NCI-H146 (cell line): ENCODE measurements around the gene TNK2.
"Not testable (repeated sequence)": the region's sequence is repeated elsewhere in the genome, so short reads cannot be mapped to it uniquely, and the experiment has no call there.

Experiments used
- DNase-seq: peaks from one replicate; lab custom pipeline; 2025; lab: John Stamatoyannopoulos, UW

Gene TNK2

GRCh38 chr3:195821403-195822130 lies 86.8 kb downstream of the TNK2 start:
- DNase-seq, result no peak

DNA sequence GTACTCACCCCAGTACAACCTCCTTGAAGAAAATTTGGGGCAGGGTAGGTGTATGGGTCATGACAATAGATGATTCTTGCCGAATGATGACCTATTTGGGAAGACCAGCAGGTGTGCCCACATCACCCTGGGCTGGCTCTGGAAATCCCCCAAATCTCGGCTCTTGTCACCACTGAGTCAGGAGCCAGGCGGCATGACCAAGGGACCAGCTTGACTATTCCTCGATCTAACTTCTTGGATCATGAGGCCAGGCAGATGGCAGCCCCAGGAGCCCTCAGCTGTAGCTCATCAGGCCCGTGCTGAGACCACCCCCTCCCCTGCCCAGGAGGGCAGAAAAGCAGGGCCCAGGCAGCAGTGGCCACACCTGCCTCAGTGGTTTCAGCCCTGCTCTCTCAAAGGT lies 87.5 kb downstream of the TNK2 start:
- DNase-seq, result no peak

DNA sequence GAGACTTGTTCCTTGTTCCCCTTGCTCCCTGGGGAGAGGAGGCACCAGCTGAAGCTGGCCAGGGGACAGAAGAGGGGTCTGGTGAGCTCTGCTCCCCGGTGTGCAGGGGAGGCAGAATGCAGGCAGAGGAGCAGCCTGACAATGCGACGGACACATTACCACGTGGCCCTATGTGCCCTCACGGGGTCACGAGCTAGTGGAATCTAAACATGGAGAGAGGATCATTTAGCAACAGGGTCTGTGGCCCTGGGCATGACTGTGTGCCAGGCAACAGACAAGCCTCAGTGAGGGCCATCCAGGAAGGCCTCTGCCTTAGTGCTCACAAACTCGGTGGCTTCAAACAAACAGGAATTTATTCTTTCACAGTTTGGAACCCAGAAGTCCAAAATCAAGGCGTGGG lies 88.2 kb downstream of the TNK2 start:
- no peak for DNase-seq

DNA sequence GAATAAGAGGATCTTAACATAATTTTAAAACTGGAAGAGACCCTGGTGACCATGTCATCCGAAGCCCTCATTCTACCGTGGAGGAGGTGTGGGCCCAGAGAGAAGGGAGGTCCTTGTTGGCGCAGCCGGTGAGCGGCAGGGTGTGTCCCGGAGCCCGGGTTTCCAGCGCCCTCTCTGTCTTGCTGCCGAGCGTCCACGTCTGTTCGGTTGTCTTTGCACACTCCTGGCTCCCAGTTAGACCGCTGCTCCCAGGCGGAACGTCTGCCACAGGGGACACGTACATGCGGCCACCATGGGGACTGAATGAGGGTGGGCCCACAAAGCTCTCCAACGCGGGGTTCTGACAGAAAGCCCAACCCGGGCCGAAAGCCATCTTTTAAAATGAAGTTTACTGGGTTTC lies 90.0 kb downstream of the TNK2 start:
- DNase-seq, result no peak

- DNase-seq, result no peak
Measured at GRCh38 chr3:195817578-195818135, 90.7 kb downstream of the TNK2 start.

GRCh38 chr3:195816276-195816913 lies 92.0 kb downstream of the TNK2 start:
- not testable (repeated sequence) for DNase-seq

GRCh38 chr3:195815169-195815771 lies 93.1 kb downstream of the TNK2 start:
- no peak for DNase-seq

GRCh38 chr3:195813916-195814640 lies 94.3 kb downstream of the TNK2 start:
- peak; percentile 48 for DNase-seq
